Measurements from ENCODE around the gene AFMID. TPM values are rescaled to one million over a fixed set of nuclear protein-coding genes. Genes with fewer than 3 reads are reported as not detected.

AFMID gene
- total and polyA plus RNA-seq, 2 of the 13 experiments (the other 11 are each of a cell fraction or from before 2014, with no cell fraction given): 249 to 270 TPM

DNA sequence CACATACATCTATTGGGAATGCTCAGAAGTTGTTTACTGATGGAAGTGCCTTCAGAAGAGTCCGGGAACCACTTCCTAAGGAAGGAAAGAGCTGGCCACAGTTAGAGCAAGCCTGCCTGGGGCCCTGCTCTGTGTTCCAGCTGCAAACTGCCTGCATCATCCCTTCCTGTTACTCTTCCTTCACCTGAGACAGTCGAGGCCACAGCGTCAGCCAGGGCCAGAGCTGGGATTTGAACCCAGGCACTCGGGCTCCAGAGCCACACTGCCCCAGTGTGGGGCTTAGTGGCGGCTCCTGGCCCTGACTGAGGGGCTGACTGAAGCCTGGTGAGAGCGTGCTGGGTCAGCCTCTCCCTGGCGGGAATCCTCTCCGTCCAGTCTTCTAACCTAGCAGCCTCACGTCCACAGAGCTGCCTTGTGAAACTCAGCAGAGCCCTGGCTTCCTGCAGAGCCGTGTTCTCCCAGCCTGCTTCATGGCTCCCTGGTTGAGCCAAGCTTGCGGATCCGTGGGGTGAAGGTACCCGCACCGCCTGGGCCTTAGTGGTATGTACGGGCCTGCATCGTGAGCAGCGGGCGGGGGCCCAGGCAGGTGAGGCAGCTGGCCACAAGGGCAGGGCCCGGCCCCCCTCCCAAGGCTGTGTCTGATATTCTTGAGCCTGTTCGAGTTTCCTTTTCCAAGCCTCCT is 45.6 kb upstream of the AFMID start (continued):
- TF ChIP-seq ZNF609 (CRISPR knock-in tag; IDR thresholded peaks at IDR 0.05; ENCODE audit: borderline replicate concordance) (no peak), GLMP (CRISPR knock-in tag; IDR thresholded peaks at IDR 0.05; ENCODE audit: borderline replicate concordance) (no peak), ZNF501 (CRISPR knock-in tag; IDR thresholded peaks at IDR 0.05) (0 out of 2 replicates have a peak, but pooled peaks have one; percentile 32), KDM2A (CRISPR knock-in tag; IDR thresholded peaks at IDR 0.05; ENCODE audit: borderline replicate concordance, low read depth) (peak; percentile 27; the same call in 1 of the 2 replicates), ZNF383 (CRISPR knock-in tag; IDR thresholded peaks at IDR 0.05; ENCODE audit: borderline replicate concordance) (no peak)
- TF ChIP-seq, protein P1, sequence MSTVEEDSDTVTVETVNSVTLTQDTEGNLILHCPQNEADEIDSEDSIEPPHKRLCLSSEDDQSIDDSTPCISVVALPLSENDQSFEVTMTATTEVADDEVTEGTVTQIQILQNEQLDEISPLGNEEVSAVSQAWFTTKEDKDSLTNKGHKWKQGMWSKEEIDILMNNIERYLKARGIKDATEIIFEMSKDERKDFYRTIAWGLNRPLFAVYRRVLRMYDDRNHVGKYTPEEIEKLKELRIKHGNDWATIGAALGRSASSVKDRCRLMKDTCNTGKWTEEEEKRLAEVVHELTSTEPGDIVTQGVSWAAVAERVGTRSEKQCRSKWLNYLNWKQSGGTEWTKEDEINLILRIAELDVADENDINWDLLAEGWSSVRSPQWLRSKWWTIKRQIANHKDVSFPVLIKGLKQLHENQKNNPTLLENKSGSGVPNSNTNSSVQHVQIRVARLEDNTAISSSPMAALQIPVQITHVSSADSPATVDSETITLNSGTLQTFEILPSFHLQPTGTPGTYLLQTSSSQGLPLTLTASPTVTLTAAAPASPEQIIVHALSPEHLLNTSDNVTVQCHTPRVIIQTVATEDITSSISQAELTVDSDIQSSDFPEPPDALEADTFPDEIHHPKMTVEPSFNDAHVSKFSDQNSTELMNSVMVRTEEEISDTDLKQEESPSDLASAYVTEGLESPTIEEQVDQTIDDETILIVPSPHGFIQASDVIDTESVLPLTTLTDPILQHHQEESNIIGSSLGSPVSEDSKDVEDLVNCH (CRISPR knock-in tag; IDR thresholded peaks at IDR 0.05): no peak

Measured in HepG2 (cell line).